Endothelial cell of umbilical vein (primary cell): ENCODE data around the gene ZNF846. TPM values are rescaled to one million over a fixed set of nuclear protein-coding genes. Genes with fewer than 3 reads are reported as not detected.
A peak's percentile ranks its signal among the peaks of the same experiment; 100 is the strongest.
"Not testable (repeated sequence)": the region's sequence is repeated elsewhere in the genome, so short reads cannot be mapped to it uniquely, and the experiment has no call there.

Source experiments
- BruUV-seq: library from RNA; stranded (reverse); fragments of 400-500 nt; replicated peaks from 2 replicates; lab custom pipeline; 2021; lab: Mats Ljungman, UMichigan
- CTCF ChIA-PET: fragments of 300-600, 350-600 bp; sonication (Branson Sonifier 250); formaldehyde crosslinking; loops from one replicate; lab custom pipeline; 2021; ENCODE audit warnings: antibody characterized with exemption, inconsistent platforms; lab: Charles Lee
- POLR2A ChIA-PET: fragments of 300-600, 350-600 bp; sonication (Branson Sonifier 250); formaldehyde crosslinking; loops from one replicate; lab custom pipeline; 2021; ENCODE audit warnings: antibody characterized with exemption, inconsistent platforms; lab: Charles Lee
- DNase-seq: peaks from one replicate; pipeline ENCODE4 v3.0.0-alpha.2; 2011; ENCODE audit warnings: low read depth, low spot score
- FAIRE-seq: peaks from 2 replicates; lab custom pipeline; 2011; peaks lifted over from hg19 to GRCh38; lab: Jason Lieb, UNC
- H2AFZ ChIP-seq: 2 replicates; pipeline ENCODE4 v1.6.0; 2012; ENCODE audit warnings: low read depth, low read length, control low read depth, inconsistent platforms
- H3K27ac ChIP-seq: 2 replicates; pipeline ENCODE4 v1.5.1; 2011; ENCODE audit warnings: low read depth, mild to moderate bottlenecking, control low read depth, low read length, moderate library complexity; ENCODE audit not compliant: insufficient read depth
- H3K27me3 ChIP-seq, 2 experiments: 2 replicates each; pipeline versions ENCODE4 v1.6.0 to v1.6.1; 2011; ENCODE audit warnings: low read length in 2 of 2, mixed read lengths in 1 of 2; ENCODE audit not compliant: control insufficient read depth in 2 of 2, insufficient read depth in 2 of 2
- H3K36me3 ChIP-seq, 2 experiments: 2 replicates in 1 of 2; 3 replicates in 1 of 2; pipeline ENCODE4 v1.5.1; 2011; ENCODE audit warnings: low read length in 2 of 2, mild to moderate bottlenecking in 1 of 2, moderate library complexity in 1 of 2; ENCODE audit not compliant: control insufficient read depth in 2 of 2, insufficient read depth in 2 of 2; ENCODE audit errors: extremely low read depth in 1 of 2
- H3K4me1 ChIP-seq: 3 replicates; pipeline ENCODE4 v1.5.1; 2011; ENCODE audit warnings: mild to moderate bottlenecking, low read length; ENCODE audit not compliant: control insufficient read depth, insufficient read depth; ENCODE audit errors: extremely low read depth
- H3K4me2 ChIP-seq: 2 replicates; pipeline ENCODE4 v1.6.1; 2011; ENCODE audit warnings: low read length, control low read depth, mixed read lengths; ENCODE audit not compliant: insufficient read depth
- H3K4me3 ChIP-seq, 3 experiments: fragments of 200-600 bp in 1 of 3; sonication (generic), shearing (Covaris generic) in 1 of 3; replicated peaks in 1 of 3; 2 replicates each; pipeline ENCODE4 v1.5.1; 2011 to 2016; ENCODE audit warnings: control low read depth in 3 of 3, low read length in 3 of 3, mild to moderate bottlenecking in 2 of 3, inconsistent platforms in 1 of 3, low read depth in 1 of 3, moderate library complexity in 1 of 3; ENCODE audit not compliant: insufficient read depth in 1 of 3
- H3K79me2 ChIP-seq: 2 replicates; pipeline ENCODE4 v1.6.0; 2012; ENCODE audit warnings: low read length, inconsistent platforms; ENCODE audit not compliant: control insufficient read depth, insufficient read depth
- H3K9ac ChIP-seq: replicated peaks from 2 replicates; pipeline ENCODE3; 2011; ENCODE audit warnings: low read length, control low read depth; ENCODE audit not compliant: insufficient read depth; ENCODE audit errors: extremely low read depth
- H3K9me1 ChIP-seq: replicated peaks from 3 replicates; pipeline ENCODE4 v1.6.0; 2011; ENCODE audit warnings: mild to moderate bottlenecking, low read length; ENCODE audit not compliant: control insufficient read depth, insufficient read depth; ENCODE audit errors: extremely low read depth
- H3K9me3 ChIP-seq: replicated peaks from 2 replicates; pipeline ENCODE4 v1.5.1; 2012; ENCODE audit warnings: low read length, inconsistent platforms; ENCODE audit not compliant: control insufficient read depth, insufficient read depth
- H4K20me1 ChIP-seq: replicated peaks from 2 replicates; pipeline ENCODE3; 2011; ENCODE audit warnings: mild to moderate bottlenecking, low read length; ENCODE audit not compliant: control insufficient read depth, insufficient read depth; ENCODE audit errors: extremely low read depth
- CTCF ChIP-seq, 2 donors: IDR thresholded peaks; 1 replicate in 1 of 2; 2 replicates in 1 of 2; pipeline ENCODE4 v1.5.1; 2011; ENCODE audit warnings: low read length in 2 of 2, mild to moderate bottlenecking in 2 of 2, moderate library complexity in 2 of 2, control low read depth in 1 of 2, inconsistent platforms in 1 of 2, low read depth in 1 of 2; ENCODE audit not compliant: insufficient read depth in 1 of 2; ENCODE audit errors: extremely low read depth in 1 of 2
- EZH2 ChIP-seq: IDR thresholded peaks from 2 replicates; pipeline ENCODE4 v1.6.1; 2012; ENCODE audit warnings: borderline replicate concordance, low read depth, mild to moderate bottlenecking, moderate library complexity, low read length, inconsistent platforms; ENCODE audit not compliant: severe bottlenecking
- FOS ChIP-seq: IDR thresholded peaks from 2 replicates; pipeline ENCODE4 v1.6.1; 2011; ENCODE audit warnings: mild to moderate bottlenecking, low read length, moderate library complexity, borderline replicate concordance; ENCODE audit not compliant: insufficient read depth
- GATA2 ChIP-seq: IDR thresholded peaks from 2 replicates; pipeline ENCODE4 v1.7.0; 2011; ENCODE audit warnings: low read depth, mild to moderate bottlenecking, moderate library complexity, mixed read lengths, low read length; ENCODE audit not compliant: insufficient read length, insufficient read depth
- JUN ChIP-seq: IDR thresholded peaks from 2 replicates; pipeline ENCODE4 v1.6.1; 2011; ENCODE audit warnings: borderline replicate concordance, low read depth; ENCODE audit not compliant: insufficient read length, insufficient read depth
- MAX ChIP-seq: IDR thresholded peaks from 2 replicates; pipeline ENCODE4 v1.6.1; 2011; ENCODE audit not compliant: insufficient read depth, insufficient read length
- MYC ChIP-seq: IDR thresholded peaks from one replicate; pipeline ENCODE4 v1.6.1; 2011; ENCODE audit warnings: mild to moderate bottlenecking, low read depth, low read length
- POLR2A ChIP-seq: IDR thresholded peaks from 2 replicates; pipeline ENCODE4 v1.6.1; 2012; ENCODE audit warnings: low read depth, mild to moderate bottlenecking, control low read depth, low read length
- POLR2AphosphoS5 ChIP-seq: IDR thresholded peaks from 2 replicates; pipeline ENCODE4 v1.6.1; 2012; ENCODE audit warnings: low read depth, mild to moderate bottlenecking, control low read depth, low read length, moderate library complexity; ENCODE audit not compliant: insufficient read depth
- dilution Hi-C: fragments of 300-500 bp; cut with MboI; formaldehyde crosslinking; loops from one replicate; pipeline ENCODE4 v1.15.0; 2019; ENCODE audit warnings: low sequenced_read_pairs; ENCODE audit not compliant: extremely low pct_ligation_motif_present
- intact Hi-C: fragments of 100-400 bp; cut with micrococcal nuclease; formaldehyde crosslinking; loops from one replicate; pipeline ENCODE4 v1.10.0; 2022
- polyA plus RNA-seq, 4 experiments: library from polyadenylated mRNA; depleted of rRNA in 3 of 4; stranded (reverse) in 3 of 4; unstranded in 1 of 4; fragments of >200 nt; gene quantifications; 2 replicates each; pipeline versions ENCODE4 v1.2.1 to v1.2.3, GENCODE V29; 2011 to 2012; ENCODE audit warnings: missing spikeins in 1 of 4
- total RNA-seq: library from RNA; stranded (reverse); gene quantifications from 2 replicates; pipeline ENCODE4 v1.2.3, GENCODE V29; 2021

The ZNF846 gene
- total and polyA plus RNA-seq, 2 donors (not counting 3 experiments of a cell fraction or from before 2014, with no cell fraction given): 3.9 to 8.3 TPM

GRCh38 chr19:9791552-9792205, 23.1 kb upstream of the ZNF846 start:
- no peaks in the 10 kb centered on the region for H3K27me3 ChIP-seq
- TF ChIP-seq CTCF (IDR thresholded peaks at IDR 0.05; ENCODE audit: extremely low read depth in 1 of 2, insufficient read depth in 1 of 2, low read depth in 1 of 2, low read length in 2 of 2) (no peak), EZH2 (no peak), POLR2AphosphoS5 (no peak), MYC (no peak), FOS (no peak), POLR2A (no peak), MAX (no peak), JUN (no peak), GATA2 (no peak)
- CTCF ChIA-PET: interaction anchor here (1.4 kb wide), 1 partner anchor 166 kb away, joined by 8 read pairs; no protein-coding TSS in a partner anchor
- dilution Hi-C loops: loop anchor here (10.0 kb wide), 1 partner anchor 167 kb away; the partner anchor contains the start of gene ZNF561
- no peaks in the 10 kb centered on the region for H3K9me1 ChIP-seq
- peak overlapping the region; percentile 9 to 89 (median 42) for H3K4me3 ChIP-seq
- BruUV-seq: no TSS peak
- H3K36me3 ChIP-seq: no peaks in the 10 kb centered on the region
- H3K27ac ChIP-seq: no peak overlapping the region
- FAIRE-seq (peak; percentile 67), DNase-seq (peak; percentile 92)
- H2AFZ ChIP-seq: peak overlapping the region; percentile 98
- H4K20me1 ChIP-seq: no peaks in the 10 kb centered on the region
- H3K79me2 ChIP-seq: no peaks in the 10 kb centered on the region
- H3K4me1 ChIP-seq: no peaks in the 10 kb centered on the region
- intact Hi-C loops: loop anchor here (1.0 to 2.0 kb wide), 6 partner anchors 23 to 483 kb away; partner anchors contain the start of genes FBXL12, ZNF561, ZNF562 and ZNF699
- H3K9me3 ChIP-seq: no peaks in the 10 kb centered on the region
- no peak overlapping the region for H3K9ac ChIP-seq
- POLR2A ChIA-PET: no interaction called here
- H3K4me2 ChIP-seq: peak overlapping the region; percentile 34

GRCh38 chr19:9791073-9791367, 22.5 kb upstream of the ZNF846 start:
- H3K9ac ChIP-seq, BruUV-seq, H3K79me2 ChIP-seq, FAIRE-seq, H2AFZ ChIP-seq, H3K4me1 ChIP-seq, H3K4me2 ChIP-seq, H3K4me3 ChIP-seq, DNase-seq, H3K27ac ChIP-seq, H3K27me3 ChIP-seq, H3K36me3 ChIP-seq, H3K9me1 ChIP-seq, POLR2A ChIA-PET, H3K9me3 ChIP-seq, H4K20me1 ChIP-seq: not testable (repeated sequence)
- intact Hi-C loops (loop anchor here (1.0 kb wide), 1 partner anchor 166 kb away; no protein-coding TSS in a partner anchor), dilution Hi-C loops (loop anchor here (10.0 kb wide), 1 partner anchor 166 kb away; the partner anchor contains the start of gene ZNF561)
- CTCF ChIA-PET: interaction anchor here (0.9 to 1.4 kb wide), 3 partner anchors 163 to 586 kb away, joined by 3 to 8 read pairs (median 6); no protein-coding TSS in a partner anchor
